HepG2 (cell line): ENCODE measurements around the gene ASB11. TPM values are rescaled to one million over a fixed set of nuclear protein-coding genes. Genes with fewer than 3 reads are reported as not detected.

Experiments used
- E2F5 ChIP-seq: sonication (generic); formaldehyde crosslinking; conservative IDR thresholded peaks from 2 replicates; pipeline ENCODE4 v1.4.0; 2020; ENCODE audit warnings: missing genetic modification reagents
- ELK4 ChIP-seq: sonication (generic); formaldehyde crosslinking; IDR thresholded peaks from 2 replicates; pipeline ENCODE4 v1.9.0; 2021; ENCODE audit warnings: missing genetic modification reagents, borderline replicate concordance
- FOSL2 ChIP-seq: sonication (generic); formaldehyde crosslinking; IDR thresholded peaks from 2 replicates; pipeline ENCODE4 v1.4.0; 2020; ENCODE audit warnings: missing genetic modification reagents
- GZF1 ChIP-seq: sonication (generic); formaldehyde crosslinking; IDR thresholded peaks from 2 replicates; pipeline ENCODE4 v1.5.1; 2020; ENCODE audit warnings: mild to moderate bottlenecking, missing genetic modification reagents
- HDAC1 ChIP-seq: sonication (generic); formaldehyde crosslinking; IDR thresholded peaks from 2 replicates; pipeline ENCODE4 v1.5.1; 2020; ENCODE audit warnings: mild to moderate bottlenecking, missing genetic modification reagents
- HOXA9 ChIP-seq: sonication (generic); formaldehyde crosslinking; IDR thresholded peaks from 2 replicates; pipeline ENCODE4 v1.8.1; 2022; ENCODE audit warnings: missing genetic modification reagents, mild to moderate bottlenecking, moderate library complexity, borderline replicate concordance
- PCBP2 ChIP-seq: fragments of 200-400 bp; formaldehyde crosslinking; optimal IDR thresholded peaks from 2 replicates; pipeline ENCODE3; 2018; ENCODE audit warnings: low read length, low read depth; ENCODE audit not compliant: poor library complexity, severe bottlenecking
- RARA ChIP-seq: IDR thresholded peaks from 2 replicates; pipeline ENCODE4 v1.6.1; 2016; ENCODE audit warnings: missing genetic modification reagents, missing compliant biosample characterization
- SIX4 ChIP-seq: sonication (generic); formaldehyde crosslinking; IDR thresholded peaks from 2 replicates; pipeline ENCODE4 v1.4.0; 2020; ENCODE audit warnings: missing genetic modification reagents
- TRIM22 ChIP-seq: fragments of 450-650 bp; IDR thresholded peaks from 2 replicates; pipeline ENCODE4 v1.6.1; 2017
- ZNF160 ChIP-seq: sonication (generic); formaldehyde crosslinking; IDR thresholded peaks from 2 replicates; pipeline ENCODE4 v1.8.0; 2022; ENCODE audit warnings: mild to moderate bottlenecking, inconsistent platforms, missing genetic modification reagents
- ZNF275 ChIP-seq: sonication (generic); formaldehyde crosslinking; IDR thresholded peaks from 2 replicates; pipeline ENCODE4 v1.8.0; 2022; ENCODE audit warnings: missing genetic modification reagents, mild to moderate bottlenecking, inconsistent platforms, borderline replicate concordance
- ZNF296 ChIP-seq: sonication (generic); formaldehyde crosslinking; conservative IDR thresholded peaks from 2 replicates; pipeline ENCODE4 v1.5.0; 2020; ENCODE audit warnings: mild to moderate bottlenecking, missing genetic modification reagents
- ZNF333 ChIP-seq: sonication (generic); formaldehyde crosslinking; IDR thresholded peaks from 2 replicates; pipeline ENCODE4 v1.4.0; 2020; ENCODE audit warnings: mild to moderate bottlenecking, missing genetic modification reagents, borderline replicate concordance
- ZNF503 ChIP-seq: sonication (generic); formaldehyde crosslinking; IDR thresholded peaks from 2 replicates; pipeline ENCODE4 v1.4.0; 2020; ENCODE audit warnings: missing genetic modification reagents
- ZNF557 ChIP-seq: sonication (generic); formaldehyde crosslinking; IDR thresholded peaks from 2 replicates; pipeline ENCODE4 v1.4.0; 2020; ENCODE audit warnings: missing genetic modification reagents
- ZNF687 ChIP-seq: sonication (generic); formaldehyde crosslinking; IDR thresholded peaks from 2 replicates; pipeline ENCODE4 v1.5.1; 2020; ENCODE audit warnings: mild to moderate bottlenecking, missing genetic modification reagents, moderate library complexity
- ZSCAN31 ChIP-seq: sonication (generic); formaldehyde crosslinking; IDR thresholded peaks from 2 replicates; pipeline ENCODE4 v1.5.0; 2020; ENCODE audit warnings: low read depth, mild to moderate bottlenecking, missing genetic modification reagents
- polyA plus RNA-seq, 8 experiments: library from polyadenylated mRNA; depleted of rRNA in 3 of 8; stranded (reverse) in 7 of 8; unstranded in 1 of 8; fragments of >200 nt; fragmentation: Illumina TruSeq in 4 of 8; extraction: Trizol in 4 of 8; gene quantifications; 2 replicates each; pipeline versions ENCODE4 v1.2.1 to v1.2.3, GENCODE V29; 2011 to 2016; ENCODE audit warnings: low read depth in 4 of 8, missing spikeins in 1 of 8, mixed read lengths in 1 of 8; ENCODE audit not compliant: insufficient read depth in 1 of 8
- total RNA-seq, 5 experiments: library from RNA; depleted of rRNA; stranded (reverse); fragments of >200 nt; fragmentation: Illumina TruSeq; extraction: Trizol; gene quantifications; 2 replicates each; pipeline ENCODE4 v1.2.3, GENCODE V29; 2016; ENCODE audit warnings: low read depth in 1 of 5

Gene ASB11
- total and polyA plus RNA-seq, 2 of the 13 experiments (the other 11 are each of a cell fraction or from before 2014, with no cell fraction given): not detected

- TF ChIP-seq ZNF687: peak; percentile 74
- no peak for TF ChIP-seq ZNF333
- no peak for TF ChIP-seq ZNF275 (CRISPR knock-in tag)
- TF ChIP-seq FOSL2 (CRISPR knock-in tag): no peak
- TF ChIP-seq ZNF503 (CRISPR knock-in tag): no peak
- no peak for TF ChIP-seq ZNF296 (CRISPR knock-in tag)
- no peak for TF ChIP-seq ZNF557 (CRISPR knock-in tag)
- TF ChIP-seq ELK4 (CRISPR knock-in tag): no peak
- no peak for TF ChIP-seq PCBP2
- peak; percentile 78 for TF ChIP-seq HDAC1 (CRISPR knock-in tag)
- TF ChIP-seq TRIM22: no peak
- no peak for TF ChIP-seq HOXA9 (CRISPR knock-in tag)
- no peak for TF ChIP-seq GZF1
- no peak for TF ChIP-seq SIX4
- TF ChIP-seq RARA (CRISPR knock-in tag): no peak
- TF ChIP-seq E2F5 (CRISPR knock-in tag): peak; percentile 56; the same call in 1 of the 2 replicates
- no peak for TF ChIP-seq ZNF160 (CRISPR knock-in tag)
- TF ChIP-seq ZSCAN31: no peak
Measured at GRCh38 chrX:15335135-15336022, 19.9 kb upstream of the ASB11 start, which contains the start of gene PIGA (continued).
